Endothelial cell of umbilical vein (primary cell): Measurements from ENCODE around the gene FAM186B. TPM values are rescaled to one million over a fixed set of nuclear protein-coding genes. Genes with fewer than 3 reads are reported as not detected.

Source experiments
- BruUV-seq: library from RNA; stranded (reverse); fragments of 400-500 nt; replicated peaks from 2 replicates; lab custom pipeline; 2021; lab: Mats Ljungman, UMichigan
- CTCF ChIA-PET: fragments of 300-600, 350-600 bp; sonication (Branson Sonifier 250); formaldehyde crosslinking; loops from one replicate; lab custom pipeline; 2021; ENCODE audit warnings: antibody characterized with exemption, inconsistent platforms; lab: Charles Lee
- POLR2A ChIA-PET: fragments of 300-600, 350-600 bp; sonication (Branson Sonifier 250); formaldehyde crosslinking; loops from one replicate; lab custom pipeline; 2021; ENCODE audit warnings: antibody characterized with exemption, inconsistent platforms; lab: Charles Lee
- DNase-seq: peaks from one replicate; pipeline ENCODE4 v3.0.0-alpha.2; 2011; ENCODE audit warnings: low read depth, low spot score
- FAIRE-seq: peaks from 2 replicates; lab custom pipeline; 2011; peaks lifted over from hg19 to GRCh38; lab: Jason Lieb, UNC
- H2AFZ ChIP-seq: 2 replicates; pipeline ENCODE4 v1.6.0; 2012; ENCODE audit warnings: low read depth, low read length, control low read depth, inconsistent platforms
- H3K27ac ChIP-seq: 2 replicates; pipeline ENCODE4 v1.5.1; 2011; ENCODE audit warnings: low read depth, mild to moderate bottlenecking, control low read depth, low read length, moderate library complexity; ENCODE audit not compliant: insufficient read depth
- H3K27me3 ChIP-seq, 2 experiments: 2 replicates each; pipeline versions ENCODE4 v1.6.0 to v1.6.1; 2011; ENCODE audit warnings: low read length in 2 of 2, mixed read lengths in 1 of 2; ENCODE audit not compliant: control insufficient read depth in 2 of 2, insufficient read depth in 2 of 2
- H3K36me3 ChIP-seq, 2 experiments: 2 replicates in 1 of 2; 3 replicates in 1 of 2; pipeline ENCODE4 v1.5.1; 2011; ENCODE audit warnings: low read length in 2 of 2, mild to moderate bottlenecking in 1 of 2, moderate library complexity in 1 of 2; ENCODE audit not compliant: control insufficient read depth in 2 of 2, insufficient read depth in 2 of 2; ENCODE audit errors: extremely low read depth in 1 of 2
- H3K4me1 ChIP-seq: 3 replicates; pipeline ENCODE4 v1.5.1; 2011; ENCODE audit warnings: mild to moderate bottlenecking, low read length; ENCODE audit not compliant: control insufficient read depth, insufficient read depth; ENCODE audit errors: extremely low read depth
- H3K4me2 ChIP-seq: 2 replicates; pipeline ENCODE4 v1.6.1; 2011; ENCODE audit warnings: low read length, control low read depth, mixed read lengths; ENCODE audit not compliant: insufficient read depth
- H3K4me3 ChIP-seq, 3 experiments: fragments of 200-600 bp in 1 of 3; sonication (generic), shearing (Covaris generic) in 1 of 3; replicated peaks in 1 of 3; 2 replicates each; pipeline ENCODE4 v1.5.1; 2011 to 2016; ENCODE audit warnings: control low read depth in 3 of 3, low read length in 3 of 3, mild to moderate bottlenecking in 2 of 3, inconsistent platforms in 1 of 3, low read depth in 1 of 3, moderate library complexity in 1 of 3; ENCODE audit not compliant: insufficient read depth in 1 of 3
- H3K79me2 ChIP-seq: 2 replicates; pipeline ENCODE4 v1.6.0; 2012; ENCODE audit warnings: low read length, inconsistent platforms; ENCODE audit not compliant: control insufficient read depth, insufficient read depth
- H3K9ac ChIP-seq: replicated peaks from 2 replicates; pipeline ENCODE3; 2011; ENCODE audit warnings: low read length, control low read depth; ENCODE audit not compliant: insufficient read depth; ENCODE audit errors: extremely low read depth
- H3K9me1 ChIP-seq: replicated peaks from 3 replicates; pipeline ENCODE4 v1.6.0; 2011; ENCODE audit warnings: mild to moderate bottlenecking, low read length; ENCODE audit not compliant: control insufficient read depth, insufficient read depth; ENCODE audit errors: extremely low read depth
- H3K9me3 ChIP-seq: replicated peaks from 2 replicates; pipeline ENCODE4 v1.5.1; 2012; ENCODE audit warnings: low read length, inconsistent platforms; ENCODE audit not compliant: control insufficient read depth, insufficient read depth
- H4K20me1 ChIP-seq: replicated peaks from 2 replicates; pipeline ENCODE3; 2011; ENCODE audit warnings: mild to moderate bottlenecking, low read length; ENCODE audit not compliant: control insufficient read depth, insufficient read depth; ENCODE audit errors: extremely low read depth
- EZH2 ChIP-seq: IDR thresholded peaks from 2 replicates; pipeline ENCODE4 v1.6.1; 2012; ENCODE audit warnings: borderline replicate concordance, low read depth, mild to moderate bottlenecking, moderate library complexity, low read length, inconsistent platforms; ENCODE audit not compliant: severe bottlenecking
- FOS ChIP-seq: IDR thresholded peaks from 2 replicates; pipeline ENCODE4 v1.6.1; 2011; ENCODE audit warnings: mild to moderate bottlenecking, low read length, moderate library complexity, borderline replicate concordance; ENCODE audit not compliant: insufficient read depth
- GATA2 ChIP-seq: IDR thresholded peaks from 2 replicates; pipeline ENCODE4 v1.7.0; 2011; ENCODE audit warnings: low read depth, mild to moderate bottlenecking, moderate library complexity, mixed read lengths, low read length; ENCODE audit not compliant: insufficient read length, insufficient read depth
- JUN ChIP-seq: IDR thresholded peaks from 2 replicates; pipeline ENCODE4 v1.6.1; 2011; ENCODE audit warnings: borderline replicate concordance, low read depth; ENCODE audit not compliant: insufficient read length, insufficient read depth
- MYC ChIP-seq: IDR thresholded peaks from one replicate; pipeline ENCODE4 v1.6.1; 2011; ENCODE audit warnings: mild to moderate bottlenecking, low read depth, low read length
- POLR2A ChIP-seq: IDR thresholded peaks from 2 replicates; pipeline ENCODE4 v1.6.1; 2012; ENCODE audit warnings: low read depth, mild to moderate bottlenecking, control low read depth, low read length
- POLR2AphosphoS5 ChIP-seq: IDR thresholded peaks from 2 replicates; pipeline ENCODE4 v1.6.1; 2012; ENCODE audit warnings: low read depth, mild to moderate bottlenecking, control low read depth, low read length, moderate library complexity; ENCODE audit not compliant: insufficient read depth
- dilution Hi-C: fragments of 300-500 bp; cut with MboI; formaldehyde crosslinking; loops from one replicate; pipeline ENCODE4 v1.15.0; 2019; ENCODE audit warnings: low sequenced_read_pairs; ENCODE audit not compliant: extremely low pct_ligation_motif_present
- intact Hi-C: fragments of 100-400 bp; cut with micrococcal nuclease; formaldehyde crosslinking; loops from one replicate; pipeline ENCODE4 v1.10.0; 2022
- polyA plus RNA-seq, 4 experiments: library from polyadenylated mRNA; depleted of rRNA in 3 of 4; stranded (reverse) in 3 of 4; unstranded in 1 of 4; fragments of >200 nt; gene quantifications; 2 replicates each; pipeline versions ENCODE4 v1.2.1 to v1.2.3, GENCODE V29; 2011 to 2012; ENCODE audit warnings: missing spikeins in 1 of 4
- total RNA-seq: library from RNA; stranded (reverse); gene quantifications from 2 replicates; pipeline ENCODE4 v1.2.3, GENCODE V29; 2021
- TF ChIP-seq, protein P1 (sequence below), 2 donors: IDR thresholded peaks; 1 replicate in 1 of 2; 2 replicates in 1 of 2; pipeline ENCODE4 v1.5.1; 2011; ENCODE audit warnings: low read length in 2 of 2, mild to moderate bottlenecking in 2 of 2, moderate library complexity in 2 of 2, control low read depth in 1 of 2, inconsistent platforms in 1 of 2, low read depth in 1 of 2; ENCODE audit not compliant: insufficient read depth in 1 of 2; ENCODE audit errors: extremely low read depth in 1 of 2
- TF ChIP-seq, protein P2 (sequence below): IDR thresholded peaks from 2 replicates; pipeline ENCODE4 v1.6.1; 2011; ENCODE audit not compliant: insufficient read depth, insufficient read length

Gene FAM186B
- total and polyA plus RNA-seq, 2 donors (not counting 3 experiments of a cell fraction or from before 2014, with no cell fraction given): 0.10 to 0.33 TPM

DNA sequence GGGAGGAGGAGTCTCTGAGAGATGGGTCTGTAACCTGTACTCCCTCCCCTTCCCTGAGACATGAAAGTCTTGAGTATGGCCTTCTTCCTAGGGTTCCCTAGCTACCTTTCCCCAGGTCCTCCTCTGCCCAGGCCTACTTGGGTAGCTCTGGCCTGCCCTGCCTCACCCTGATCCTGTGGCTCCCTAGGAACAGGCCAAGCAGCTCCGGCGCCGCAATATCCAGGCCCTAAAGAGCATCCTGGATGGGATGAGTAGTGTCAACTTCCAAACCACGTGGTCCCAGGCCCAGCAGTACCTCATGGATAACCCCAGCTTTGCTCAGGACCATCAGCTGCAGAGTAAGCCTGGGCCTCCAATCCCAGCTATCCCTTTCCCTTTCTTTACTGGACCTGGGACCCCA lies 30.2 kb upstream of the FAM186B start:
- no peaks in the 10 kb centered on the region for H3K27me3 ChIP-seq
- no peaks in the 10 kb centered on the region for H3K79me2 ChIP-seq
- no peaks in the 10 kb centered on the region for H4K20me1 ChIP-seq
- H3K9ac ChIP-seq: no peak overlapping the region
- intact Hi-C loops (loop anchor here (5.0 kb wide), 1 partner anchor 192 kb away; the partner anchor contains the start of gene NCKAP5L), dilution Hi-C loops (no loop called here)
- H3K4me2 ChIP-seq: no peak overlapping the region
- H3K9me3 ChIP-seq: no peaks in the 10 kb centered on the region
- no peak overlapping the region for H3K27ac ChIP-seq
- H2AFZ ChIP-seq: no peak overlapping the region
- ChIA-PET POLR2A (no interaction called here), CTCF (interaction anchor here (0.6 to 4.6 kb wide), 13 partner anchors 8 to 561 kb away, joined by 3 to 59 read pairs (median 13); partner anchors contain the start of genes FMNL3 and PRPF40B)
- H3K4me1 ChIP-seq: peaks cover 12% of the 10 kb centered on the region
- H3K36me3 ChIP-seq: no peaks in the 10 kb centered on the region
- no TSS peak for BruUV-seq
- no peak for TF ChIP-seq POLR2AphosphoS5
- no peak for TF ChIP-seq JUN
- no peak for TF ChIP-seq GATA2
- TF ChIP-seq, protein P1, sequence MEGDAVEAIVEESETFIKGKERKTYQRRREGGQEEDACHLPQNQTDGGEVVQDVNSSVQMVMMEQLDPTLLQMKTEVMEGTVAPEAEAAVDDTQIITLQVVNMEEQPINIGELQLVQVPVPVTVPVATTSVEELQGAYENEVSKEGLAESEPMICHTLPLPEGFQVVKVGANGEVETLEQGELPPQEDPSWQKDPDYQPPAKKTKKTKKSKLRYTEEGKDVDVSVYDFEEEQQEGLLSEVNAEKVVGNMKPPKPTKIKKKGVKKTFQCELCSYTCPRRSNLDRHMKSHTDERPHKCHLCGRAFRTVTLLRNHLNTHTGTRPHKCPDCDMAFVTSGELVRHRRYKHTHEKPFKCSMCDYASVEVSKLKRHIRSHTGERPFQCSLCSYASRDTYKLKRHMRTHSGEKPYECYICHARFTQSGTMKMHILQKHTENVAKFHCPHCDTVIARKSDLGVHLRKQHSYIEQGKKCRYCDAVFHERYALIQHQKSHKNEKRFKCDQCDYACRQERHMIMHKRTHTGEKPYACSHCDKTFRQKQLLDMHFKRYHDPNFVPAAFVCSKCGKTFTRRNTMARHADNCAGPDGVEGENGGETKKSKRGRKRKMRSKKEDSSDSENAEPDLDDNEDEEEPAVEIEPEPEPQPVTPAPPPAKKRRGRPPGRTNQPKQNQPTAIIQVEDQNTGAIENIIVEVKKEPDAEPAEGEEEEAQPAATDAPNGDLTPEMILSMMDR (IDR thresholded peaks at IDR 0.05; ENCODE audit: extremely low read depth in 1 of 2, insufficient read depth in 1 of 2, low read depth in 1 of 2, low read length in 2 of 2): no peak
- no peak for TF ChIP-seq MYC
- TF ChIP-seq EZH2: no peak
- TF ChIP-seq, protein P2, sequence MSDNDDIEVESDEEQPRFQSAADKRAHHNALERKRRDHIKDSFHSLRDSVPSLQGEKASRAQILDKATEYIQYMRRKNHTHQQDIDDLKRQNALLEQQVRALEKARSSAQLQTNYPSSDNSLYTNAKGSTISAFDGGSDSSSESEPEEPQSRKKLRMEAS: no peak
- no peak for TF ChIP-seq FOS
- no peak for TF ChIP-seq POLR2A
- DNase-seq (no peak), FAIRE-seq (no peak)
- H3K9me1 ChIP-seq: no peaks in the 10 kb centered on the region
- no peak overlapping the region for H3K4me3 ChIP-seq
